BJ (cell line): ENCODE data around the gene MID1. TPM values are rescaled to one million over a fixed set of nuclear protein-coding genes. Genes with fewer than 3 reads are reported as not detected.

Source experiments
- CTCF ChIA-PET: fragments of 350-600 bp; formaldehyde crosslinking; extraction: SDS; loops from one replicate; lab custom pipeline; 2021; ENCODE audit warnings: antibody characterized with exemption, inconsistent platforms; lab: Yijun Ruan, JAX
- POLR2A ChIA-PET: fragments of 300-600 bp; sonication (Branson Sonifier 250); formaldehyde crosslinking; extraction: SDS; loops from one replicate; lab custom pipeline; 2021; ENCODE audit warnings: antibody characterized with exemption; lab: Charles Lee
- DNase-seq: peaks from one replicate; pipeline ENCODE4 v3.0.0-alpha.2; 2011; ENCODE audit warnings: low read depth
- H3K27me3 ChIP-seq: 2 replicates; pipeline ENCODE4 v1.6.0; 2011; ENCODE audit warnings: low read length; ENCODE audit not compliant: control insufficient read depth, insufficient read depth
- H3K36me3 ChIP-seq: 2 replicates; pipeline ENCODE4 v1.5.1; 2011; ENCODE audit warnings: low read length; ENCODE audit not compliant: control insufficient read depth, insufficient read depth
- H3K4me3 ChIP-seq: 2 replicates; pipeline ENCODE4 v1.5.1; 2011; ENCODE audit warnings: low read depth, mild to moderate bottlenecking, control low read depth, low read length
- CTCF ChIP-seq: IDR thresholded peaks from 2 replicates; pipeline ENCODE4 v1.5.1; 2011; ENCODE audit warnings: low read depth, mild to moderate bottlenecking, control low read depth, inconsistent platforms, low read length, moderate library complexity; ENCODE audit not compliant: insufficient read depth
- polyA plus RNA-seq: library from polyadenylated mRNA; depleted of rRNA; stranded (reverse); fragments of >200 nt; gene quantifications from 2 replicates; pipeline ENCODE4 v1.2.3, GENCODE V29; 2011

The MID1 gene
- polyA plus RNA-seq, 1 experiment: 42.6 TPM

GRCh38 chrX:10420134-10420533, 200.3 kb downstream of the MID1 start:
- Histone ChIP-seq H3K36me3 (no peaks in the 10 kb centered on the region), H3K4me3 (no peak overlapping the region), H3K27me3 (no peaks in the 10 kb centered on the region)
- no peak for TF ChIP-seq CTCF
- POLR2A ChIA-PET: no interaction called here
- no peak for DNase-seq
- CTCF ChIA-PET: interaction anchor here (0.7 kb wide), 1 partner anchor 34 kb away, joined by 3 read pairs; no protein-coding TSS in a partner anchor

GRCh38 chrX:10416424-10416823, 204.0 kb downstream of the MID1 start:
- CTCF ChIA-PET: no interaction called here
- TF ChIP-seq CTCF: no peak
- POLR2A ChIA-PET: no interaction called here
- Histone ChIP-seq H3K27me3 (no peaks in the 10 kb centered on the region), H3K36me3 (no peaks in the 10 kb centered on the region), H3K4me3 (no peak overlapping the region)
- no peak for DNase-seq

- no peak for DNase-seq
- POLR2A ChIA-PET: no interaction called here
- H3K27me3 ChIP-seq: no peaks in the 10 kb centered on the region
- no peak overlapping the region for H3K4me3 ChIP-seq
- no peaks in the 10 kb centered on the region for H3K36me3 ChIP-seq
- CTCF ChIA-PET: no interaction called here
- TF ChIP-seq CTCF: no peak
Measured at GRCh38 chrX:10415306-10416001, 204.9 kb downstream of the MID1 start.

GRCh38 chrX:10414862-10415261, 205.5 kb downstream of the MID1 start:
- ChIA-PET CTCF (no interaction called here), POLR2A (no interaction called here)
- TF ChIP-seq CTCF: no peak
- H3K4me3 ChIP-seq: no peak overlapping the region
- peak; percentile 17 for DNase-seq
- no peaks in the 10 kb centered on the region for H3K36me3 ChIP-seq
- no peaks in the 10 kb centered on the region for H3K27me3 ChIP-seq

GRCh38 chrX:10414156-10414824, 206.1 kb downstream of the MID1 start:
- H3K27me3 ChIP-seq: no peaks in the 10 kb centered on the region
- ChIA-PET POLR2A (no interaction called here), CTCF (no interaction called here)
- no peak for TF ChIP-seq CTCF
- H3K4me3 ChIP-seq: no peak overlapping the region
- H3K36me3 ChIP-seq: no peaks in the 10 kb centered on the region
- peak; percentile 11 for DNase-seq
